GM21526 (cell line): ENCODE data around the gene CDH4.

Experiments
- ATAC-seq: cut with Tn5 transposase; IDR thresholded peaks from one replicate; pipeline ENCODE4 v1.9.1; 2021; ENCODE audit warnings: moderate library complexity; ENCODE audit not compliant: unreplicated experiment, low FRiP score

CDH4 gene

DNA sequence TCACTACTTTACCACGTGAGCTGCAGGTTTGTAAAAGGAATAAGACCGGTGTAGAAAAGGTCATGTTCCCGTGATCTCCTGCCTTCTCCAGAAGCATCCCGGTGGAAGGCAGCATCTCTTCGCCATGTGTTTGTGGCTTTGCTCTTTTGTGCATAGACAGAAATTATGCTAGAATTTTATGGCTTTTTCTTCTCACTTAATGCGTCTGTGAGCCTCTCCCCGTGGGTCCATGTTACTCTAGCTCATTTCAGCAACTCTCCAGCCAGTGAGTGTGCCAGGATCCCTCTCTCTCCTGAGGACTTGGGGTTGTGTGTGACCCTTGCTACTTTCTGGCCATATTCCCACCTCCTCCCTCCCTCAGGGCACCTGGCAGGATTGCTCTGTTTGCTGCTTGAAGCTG is 289.5 kb downstream of the CDH4 start:
- no peak for ATAC-seq

DNA sequence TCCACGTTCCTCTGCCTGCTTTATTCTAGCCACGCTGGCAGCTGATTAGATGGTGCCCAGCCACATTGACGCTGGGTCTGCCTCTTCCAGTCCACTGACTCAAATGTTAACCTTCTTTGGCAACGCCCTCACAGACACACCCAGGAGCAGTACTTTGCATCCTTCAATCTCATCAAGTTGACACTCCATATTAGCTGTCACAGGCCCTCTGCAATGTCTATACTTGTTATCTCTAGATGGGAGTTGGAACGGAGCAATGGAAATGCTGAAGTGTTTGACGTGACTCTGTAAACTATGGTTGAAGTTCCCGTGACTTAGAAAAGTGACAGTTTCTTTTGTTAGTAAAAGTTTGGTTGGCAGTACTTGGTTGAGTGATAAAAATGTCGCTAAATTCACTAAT is 291.0 kb downstream of the CDH4 start:
- ATAC-seq: no peak

DNA sequence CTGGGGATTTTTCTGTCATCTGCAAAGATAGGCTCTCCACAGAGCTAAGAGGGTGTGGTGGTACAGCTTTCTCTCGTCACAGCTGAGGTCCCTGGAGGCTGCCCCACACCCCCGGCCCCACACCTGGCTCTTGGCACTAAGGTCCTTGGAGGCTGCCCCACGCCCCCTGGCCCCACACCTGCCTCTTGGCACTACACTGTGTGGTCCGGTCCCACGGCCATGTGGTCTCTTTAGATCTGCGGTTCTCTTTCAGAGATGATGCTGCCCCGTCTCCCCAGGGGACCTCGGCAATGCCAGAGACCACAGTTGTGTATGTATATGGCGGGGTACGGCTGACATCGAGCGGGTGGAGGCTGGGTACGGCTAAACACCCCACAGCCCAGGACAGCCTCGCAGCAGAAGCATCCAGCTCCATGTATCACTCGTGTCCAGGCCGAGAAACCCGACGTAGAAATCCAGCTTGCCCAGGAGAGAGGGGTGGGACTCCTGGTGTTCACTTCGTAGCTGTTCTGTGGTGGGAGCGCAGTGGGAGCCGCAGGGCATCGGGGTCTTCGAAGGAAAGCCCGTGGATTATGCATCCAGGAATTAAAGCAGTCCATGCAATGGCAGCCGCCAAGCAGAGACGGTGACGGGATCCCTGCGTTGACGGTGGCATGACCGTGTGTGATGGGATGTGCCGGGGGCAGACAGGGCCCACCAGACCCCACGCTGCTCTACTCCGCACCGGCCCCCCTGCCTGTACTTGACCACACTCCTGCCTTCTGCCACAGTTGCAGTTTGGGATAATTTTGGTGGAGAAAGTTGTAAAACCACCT is 292.1 kb downstream of the CDH4 start:
- ATAC-seq: no peak

DNA sequence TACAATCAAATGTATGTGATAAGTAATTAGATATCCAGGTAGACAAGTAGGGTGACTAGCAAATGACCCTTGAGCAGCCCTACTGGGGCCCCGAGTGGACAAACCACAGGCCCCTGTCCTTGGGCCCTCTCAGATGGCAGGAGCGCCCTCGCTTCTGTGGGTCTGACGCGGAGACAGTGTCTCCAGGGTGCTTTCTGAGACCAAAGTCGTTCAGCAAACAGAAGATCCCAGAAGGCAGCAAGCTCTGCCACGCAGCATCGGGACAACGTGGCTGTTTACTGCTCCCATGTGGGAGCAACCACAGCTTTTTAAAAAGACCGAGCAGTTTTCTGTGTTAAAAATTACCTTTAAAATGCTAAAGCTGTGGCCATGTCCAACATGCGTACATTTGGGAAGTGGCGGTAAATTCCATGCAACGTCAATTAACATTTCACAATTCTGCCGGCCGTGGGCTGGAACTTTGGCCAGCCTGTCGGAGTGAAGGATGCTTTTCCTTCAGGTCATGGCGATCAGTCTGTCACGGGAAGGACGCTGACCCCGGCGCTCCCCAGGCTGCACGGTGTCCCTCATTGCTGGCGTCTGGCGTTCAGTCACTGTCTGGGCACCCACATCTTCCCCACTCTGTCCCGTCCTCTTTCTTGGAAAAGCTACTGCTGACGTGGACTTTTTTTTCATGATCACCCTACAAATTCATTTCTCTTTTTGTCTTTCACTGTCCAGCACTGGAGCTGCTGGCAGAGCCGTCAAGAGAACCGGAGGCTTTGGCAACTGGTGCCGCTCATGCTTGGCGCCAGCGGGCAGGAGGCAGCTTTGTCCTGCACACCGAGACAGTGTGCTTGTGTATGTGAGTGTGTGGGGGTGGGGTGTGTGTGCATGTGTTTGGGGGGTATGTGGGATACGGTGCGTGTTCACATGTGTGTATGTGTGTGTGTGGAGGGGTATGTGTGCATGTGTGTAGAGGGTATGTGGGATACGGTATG is 293.1 kb downstream of the CDH4 start:
- no peak for ATAC-seq

GRCh38 chr20:61546641-61547040 is 294.6 kb downstream of the CDH4 start:
- no peak for ATAC-seq

GRCh38 chr20:61548069-61548468 is 296.0 kb downstream of the CDH4 start:
- no peak for ATAC-seq

DNA sequence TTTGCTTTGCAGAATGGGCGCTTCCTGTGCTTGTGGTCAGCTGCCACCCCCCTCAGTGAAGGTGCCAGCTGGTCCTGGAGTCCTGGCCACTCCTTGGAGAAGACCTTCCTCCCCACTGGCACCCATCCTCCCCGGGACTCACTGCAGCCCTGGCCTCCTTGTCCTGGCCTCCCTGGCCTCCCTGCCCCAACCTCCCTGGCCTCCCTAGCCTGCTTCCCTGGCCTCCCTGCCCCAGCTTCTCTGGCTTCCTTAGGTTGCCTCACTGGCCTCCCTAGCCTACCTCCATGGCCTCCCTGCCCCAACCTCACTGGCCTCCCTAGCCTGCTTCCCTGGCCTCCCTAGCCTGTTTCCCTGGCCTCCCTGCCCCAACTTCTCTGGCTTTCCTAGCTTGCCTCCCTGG is 297.8 kb downstream of the CDH4 start:
- no peak for ATAC-seq

DNA sequence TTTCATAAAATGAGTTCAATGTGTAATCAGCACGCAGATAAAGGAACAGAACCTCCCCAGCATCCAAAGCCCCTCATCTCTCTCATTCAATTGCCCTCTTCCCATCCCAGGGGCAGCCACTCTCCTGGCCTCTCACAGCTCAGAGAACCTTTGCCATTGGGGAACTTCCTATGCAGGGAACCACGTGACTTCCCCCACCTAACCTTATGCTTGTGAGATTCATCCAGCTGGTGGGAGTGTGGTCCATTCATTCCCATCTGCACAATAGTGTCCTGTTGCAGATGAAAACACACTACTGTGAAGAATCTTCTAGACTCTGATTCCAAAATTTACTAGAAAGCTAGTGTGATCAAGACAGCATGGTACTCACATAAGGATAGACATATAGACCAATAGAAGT is 299.3 kb downstream of the CDH4 start:
- ATAC-seq: no peak

- ATAC-seq: no peak
These were observed 302.6 kb downstream of the CDH4 start for GRCh38 chr20:61554617-61555016.

DNA sequence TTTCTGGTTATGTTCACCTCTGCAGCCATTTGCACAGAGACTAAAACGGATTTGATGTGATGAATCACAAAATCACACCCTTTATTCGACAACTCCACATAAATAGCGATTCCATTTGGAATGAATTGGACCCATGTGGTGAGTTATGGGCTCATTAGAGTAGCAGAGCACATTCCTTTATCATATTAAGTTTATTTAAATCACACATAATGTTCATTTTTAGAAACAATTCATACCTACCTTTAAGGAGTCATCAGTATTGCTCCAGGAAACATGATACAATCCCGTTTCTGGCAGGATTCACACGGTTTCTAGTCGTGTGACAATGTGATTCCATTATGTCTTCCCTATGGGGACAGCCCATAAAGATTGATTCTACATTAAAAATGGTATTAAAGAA is 303.5 kb downstream of the CDH4 start:
- ATAC-seq: no peak

GRCh38 chr20:61556111-61556510 is 304.1 kb downstream of the CDH4 start:
- no peak for ATAC-seq

DNA sequence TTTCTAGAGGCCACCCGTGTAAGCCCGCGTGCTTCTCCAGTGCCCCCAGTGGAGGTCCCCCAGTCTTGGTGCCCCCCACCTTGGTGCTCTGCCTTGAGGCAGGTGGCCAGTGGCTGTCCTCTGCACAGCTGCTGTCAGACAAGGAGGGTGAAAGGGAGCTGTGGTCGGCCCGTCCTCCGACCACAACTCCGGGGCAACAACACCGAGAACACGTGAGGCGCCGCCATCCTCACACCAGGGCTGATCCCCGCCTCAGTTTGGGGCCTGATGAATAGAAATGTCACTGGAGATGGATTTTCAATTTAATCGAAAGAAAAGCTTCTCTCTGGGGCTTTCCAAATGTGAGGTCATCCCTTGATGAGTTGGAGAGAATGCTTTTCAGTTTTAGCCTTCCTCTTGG is 304.6 kb downstream of the CDH4 start:
- no peak for ATAC-seq

DNA sequence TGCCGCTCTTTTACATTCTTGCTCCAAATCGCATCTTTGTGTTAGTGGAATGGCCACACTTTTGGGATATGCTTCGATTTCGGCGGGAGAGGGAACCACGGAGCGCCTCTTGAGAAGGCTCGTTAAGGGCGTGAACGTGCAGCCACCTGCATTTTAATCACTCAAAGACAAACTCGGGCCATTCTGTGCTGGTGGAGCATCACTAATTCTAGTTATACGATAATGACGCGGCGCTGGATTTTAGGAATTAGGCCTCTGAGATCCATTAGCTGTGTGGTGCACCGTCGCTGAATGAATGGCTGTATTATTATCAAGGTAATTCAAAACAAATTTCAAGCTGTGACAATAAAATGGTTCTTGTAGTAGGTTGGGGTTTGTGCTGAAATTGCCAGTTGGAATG is 305.6 kb downstream of the CDH4 start:
- no peak for ATAC-seq

GRCh38 chr20:61558726-61559125 is 306.7 kb downstream of the CDH4 start:
- no peak for ATAC-seq

GRCh38 chr20:61559706-61560315 is 307.8 kb downstream of the CDH4 start:
- ATAC-seq: no peak

DNA sequence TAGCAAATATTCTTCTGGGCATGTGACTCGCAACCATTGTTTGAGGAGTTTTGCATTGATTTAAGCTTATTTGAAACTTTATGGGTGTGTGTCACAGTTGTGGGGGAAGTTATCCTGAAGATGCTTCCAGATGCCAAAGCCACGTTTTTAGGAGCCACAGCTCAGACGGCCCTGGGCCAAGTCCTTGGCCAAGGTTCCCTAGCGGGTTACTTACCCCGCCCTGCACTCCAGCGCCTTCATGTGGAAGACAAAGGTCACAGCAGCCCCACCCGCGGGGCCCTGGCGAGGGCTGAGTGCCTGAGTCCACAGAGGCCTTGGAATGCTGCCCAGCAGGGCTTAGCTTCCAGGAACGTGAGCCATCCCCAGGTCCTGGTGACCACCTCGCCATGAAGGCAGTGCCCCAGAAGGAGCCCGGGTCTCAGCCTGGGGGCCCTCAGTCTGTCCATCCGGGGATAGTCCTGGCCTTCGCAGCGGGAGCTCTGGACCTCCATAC is 308.3 kb downstream of the CDH4 start:
- no peak for ATAC-seq

- ATAC-seq: no peak
These were observed 309.2 kb downstream of the CDH4 start for GRCh38 chr20:61561111-61561830.

DNA sequence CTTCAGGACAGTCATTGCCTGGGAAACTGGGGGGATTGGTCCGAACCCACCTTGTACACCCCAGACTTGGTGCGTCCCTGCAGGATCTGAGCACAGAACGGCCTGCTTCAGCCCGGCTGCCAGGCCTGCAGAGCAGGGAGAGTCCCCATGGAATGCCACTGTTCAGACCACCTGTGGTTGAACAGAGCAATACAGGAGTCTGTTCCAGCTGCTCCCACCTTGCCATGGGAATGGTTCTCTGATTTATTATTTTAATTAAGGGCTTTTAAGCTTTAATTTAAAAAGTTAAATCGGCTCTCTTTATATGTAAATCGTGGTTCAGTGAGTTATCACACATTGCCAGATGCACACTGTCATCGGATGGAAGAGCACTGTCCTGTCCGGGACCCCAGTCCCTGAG is 310.4 kb downstream of the CDH4 start:
- no peak for ATAC-seq

- no peak for ATAC-seq
These were observed 310.9 kb downstream of the CDH4 start for GRCh38 chr20:61562897-61563504.

DNA sequence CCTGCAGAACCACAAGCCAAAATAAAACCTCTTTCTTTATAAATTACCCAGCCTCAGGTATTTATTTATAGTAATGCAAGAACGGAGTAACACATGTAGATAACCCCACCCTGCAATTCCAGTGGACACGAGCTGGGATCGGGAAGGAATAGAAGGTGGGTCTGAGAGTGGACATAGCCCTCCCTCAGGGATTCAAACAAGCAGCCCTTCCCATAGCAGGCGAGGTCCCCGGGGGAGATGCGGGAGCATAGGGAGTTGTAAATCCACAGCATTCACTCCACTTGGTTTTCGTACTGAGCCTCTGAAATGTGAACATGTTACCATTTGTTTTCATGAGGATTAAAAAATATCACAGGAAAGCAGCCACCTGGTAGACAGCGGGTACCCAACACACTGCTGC is 312.6 kb downstream of the CDH4 start:
- ATAC-seq: no peak
